NK-92 treated with Interleukin-12 subunit alpha and Interleukin-12 subunit beta, amount 100 ng/mL, for 24 hours (cell line): ENCODE measurements around the gene EFNA5.

Experiments used
- DNase-seq: peaks from one replicate; lab custom pipeline; 2025; lab: John Stamatoyannopoulos, UW

EFNA5 gene

DNA sequence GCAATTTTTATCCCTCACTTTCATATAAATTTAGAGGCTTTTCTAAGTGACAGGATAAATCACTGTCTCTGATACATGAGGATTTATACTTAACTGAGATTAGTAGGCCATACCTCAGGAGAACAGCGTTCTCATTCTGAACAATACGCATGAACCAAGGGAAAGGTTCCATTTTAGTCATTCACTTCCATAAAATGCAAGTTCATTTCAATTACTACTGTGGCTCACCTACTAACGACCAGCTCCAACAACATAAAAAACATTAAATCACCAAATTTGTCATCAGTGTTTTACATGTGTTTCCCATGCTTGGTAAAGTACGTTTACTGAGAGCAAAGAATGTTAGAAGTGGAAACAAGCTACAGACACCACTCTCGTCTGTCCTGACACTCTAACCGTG, 67.4 kb downstream of the EFNA5 start:
- no peak for DNase-seq

DNA sequence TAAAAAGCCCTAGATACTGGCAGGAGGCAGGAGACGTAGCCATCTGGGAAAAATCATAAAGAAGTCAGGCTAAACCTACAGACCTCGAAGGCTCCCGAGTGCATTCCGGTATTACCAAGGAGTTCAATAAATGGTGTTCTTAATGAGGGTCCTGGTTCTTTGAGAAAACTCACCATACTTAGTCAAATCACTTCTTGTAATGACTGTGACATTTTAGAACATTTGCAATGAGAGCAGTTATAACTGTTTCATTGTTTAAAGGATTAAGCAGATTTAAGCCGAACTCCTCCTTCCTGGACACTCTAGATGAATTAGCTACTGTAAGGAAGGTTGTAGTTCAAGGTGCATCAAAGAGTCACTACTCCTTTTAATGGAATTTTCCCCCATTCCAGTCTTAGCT, 67.8 kb downstream of the EFNA5 start:
- no peak for DNase-seq

DNA sequence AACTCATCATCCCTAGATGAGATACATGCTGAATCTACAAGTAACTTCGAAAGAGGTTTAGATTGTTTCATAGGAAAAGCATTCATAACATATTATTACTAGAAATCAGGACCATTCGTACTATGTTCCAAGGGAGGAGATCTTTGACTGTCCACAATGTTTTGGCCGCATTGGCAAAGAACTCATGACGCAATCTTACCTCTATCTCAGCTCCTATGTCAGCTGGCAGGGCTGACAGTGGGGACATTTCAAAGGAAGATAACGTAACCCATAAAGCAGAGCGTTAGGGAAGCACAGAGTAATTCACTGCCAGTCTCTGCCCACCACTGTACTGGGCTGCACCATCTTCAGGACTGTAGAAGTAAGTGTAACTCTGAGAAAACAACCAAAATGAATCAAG, 69.7 kb downstream of the EFNA5 start:
- DNase-seq = no peak

DNA sequence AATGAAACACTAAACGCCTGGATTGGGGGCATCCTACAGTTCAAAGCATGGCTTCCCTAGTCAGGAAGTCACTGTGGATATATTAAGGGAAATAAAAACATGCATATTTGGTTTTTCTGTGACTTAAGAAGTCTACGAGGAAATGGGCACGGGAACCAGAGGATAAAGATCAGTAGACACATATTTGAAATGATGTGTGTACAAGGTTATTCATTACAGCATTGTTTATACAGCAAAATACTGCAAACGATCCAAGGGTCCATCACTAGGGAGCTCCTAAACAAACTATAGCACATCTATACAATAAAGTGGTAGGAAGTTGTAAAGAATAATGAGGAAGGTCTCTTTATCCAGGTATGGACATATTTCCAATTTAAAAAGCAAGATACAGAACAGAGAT, 71.8 kb downstream of the EFNA5 start:
- DNase-seq = no peak

DNA sequence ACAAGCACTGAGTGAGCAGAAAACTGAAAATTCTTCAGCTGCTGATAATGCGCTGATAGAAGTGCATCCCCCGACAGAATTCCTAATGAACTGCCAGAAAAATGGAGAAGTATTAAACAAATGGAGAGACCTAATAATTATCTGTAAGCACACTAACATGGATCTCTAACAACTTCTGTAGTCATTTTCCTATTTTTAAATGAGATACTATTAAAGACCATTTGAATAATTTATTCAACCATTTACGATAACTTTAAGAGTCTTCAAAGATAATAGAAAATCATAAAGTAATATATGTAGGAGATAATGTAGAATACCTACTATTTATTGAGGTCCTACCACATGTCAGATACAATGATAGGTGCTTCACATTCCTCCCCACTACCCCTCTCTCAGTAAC, 72.9 kb downstream of the EFNA5 start:
- no peak for DNase-seq

DNA sequence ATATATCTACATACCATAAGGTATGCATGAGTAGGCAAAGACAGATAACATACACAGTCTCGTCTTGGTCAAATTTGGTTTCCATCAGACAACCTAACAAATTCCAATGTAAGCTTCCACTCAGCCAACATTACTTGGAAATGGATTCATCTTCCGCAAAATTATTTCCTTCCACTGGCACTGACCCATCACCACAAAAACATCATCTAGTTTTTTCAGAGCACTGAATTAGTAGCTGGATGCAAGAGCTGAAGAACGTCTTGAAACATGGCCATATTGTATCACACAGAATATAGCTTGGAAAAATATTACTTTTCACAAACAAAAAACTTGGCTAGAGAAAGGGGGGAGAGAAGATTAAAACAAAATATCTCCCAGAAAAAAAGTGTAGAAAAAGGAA, 73.5 kb downstream of the EFNA5 start:
- DNase-seq = no peak

DNA sequence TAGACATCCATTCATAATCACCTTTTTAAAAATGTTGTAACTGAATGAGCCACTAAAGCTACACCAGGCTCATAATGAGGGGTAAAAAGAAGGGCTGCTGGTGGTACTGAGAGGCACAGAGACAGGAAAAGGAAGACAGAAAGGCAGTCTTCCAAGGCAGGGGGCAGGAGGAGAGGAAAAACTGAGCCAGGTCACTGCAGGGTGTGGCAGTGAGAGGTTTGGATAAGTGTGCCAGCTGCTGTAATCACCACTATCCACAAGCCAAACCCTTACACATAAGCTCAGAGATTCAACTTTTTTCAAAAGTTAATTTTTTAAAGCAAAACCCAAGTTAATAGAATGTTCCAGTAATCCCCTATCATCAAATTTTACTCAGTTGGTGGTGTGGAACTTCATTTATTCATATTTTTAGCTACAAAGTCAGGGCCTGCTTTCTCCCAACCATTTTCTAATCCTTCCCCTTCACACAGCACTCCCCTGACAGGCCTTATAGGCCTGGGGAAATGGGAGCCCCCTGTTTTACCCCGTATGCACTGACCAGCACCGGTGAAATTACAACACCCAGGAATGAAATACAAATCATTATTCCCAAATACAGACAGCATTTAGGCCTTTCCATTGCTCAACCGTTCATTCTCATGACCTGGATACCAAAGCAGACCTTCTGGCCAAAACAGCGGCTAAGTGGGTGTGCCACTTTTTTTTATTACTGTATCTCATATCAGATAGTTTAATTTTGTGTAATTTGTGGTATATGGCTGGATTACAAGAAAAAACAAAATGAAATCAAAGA, 76.3 kb downstream of the EFNA5 start:
- no peak for DNase-seq

DNA sequence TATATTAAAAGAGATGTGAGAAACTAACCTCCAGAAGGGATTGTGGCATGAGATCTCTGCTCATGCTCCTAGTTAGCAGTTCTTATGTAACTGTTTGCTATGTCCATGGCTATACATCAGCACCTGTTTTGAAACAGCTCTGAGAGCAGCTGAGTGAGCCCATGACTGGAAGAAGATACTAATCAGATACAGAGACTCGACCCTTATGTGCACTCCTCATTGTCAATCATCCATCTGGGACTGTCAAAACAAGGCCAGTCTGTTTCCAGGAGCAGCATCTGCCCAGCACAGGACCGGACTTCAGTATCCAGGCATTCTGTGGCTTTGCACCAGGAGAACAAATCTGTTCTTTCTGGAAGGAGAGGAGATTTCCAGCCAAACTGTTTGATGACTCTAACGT, 77.7 kb downstream of the EFNA5 start:
- DNase-seq = no peak

DNA sequence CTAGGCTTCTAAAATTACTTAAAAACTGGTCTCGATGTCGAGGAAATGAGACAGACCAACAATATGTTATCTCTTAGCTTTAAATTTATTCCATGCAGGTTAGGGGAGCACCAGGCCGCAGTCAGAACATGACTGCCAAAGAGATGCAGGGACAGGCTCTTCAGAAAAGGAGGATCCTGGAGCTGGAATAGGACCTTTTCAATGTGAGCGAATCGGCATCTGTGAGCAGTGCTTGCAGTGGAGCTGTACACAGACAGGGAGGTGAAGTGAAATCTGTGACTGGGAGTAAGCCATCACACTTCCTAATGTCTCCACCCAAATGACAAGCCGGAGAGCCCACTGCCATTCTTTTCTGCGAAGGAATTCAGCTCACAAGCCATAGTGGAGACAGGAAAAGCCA, 78.2 kb downstream of the EFNA5 start:
- DNase-seq = no peak

DNA sequence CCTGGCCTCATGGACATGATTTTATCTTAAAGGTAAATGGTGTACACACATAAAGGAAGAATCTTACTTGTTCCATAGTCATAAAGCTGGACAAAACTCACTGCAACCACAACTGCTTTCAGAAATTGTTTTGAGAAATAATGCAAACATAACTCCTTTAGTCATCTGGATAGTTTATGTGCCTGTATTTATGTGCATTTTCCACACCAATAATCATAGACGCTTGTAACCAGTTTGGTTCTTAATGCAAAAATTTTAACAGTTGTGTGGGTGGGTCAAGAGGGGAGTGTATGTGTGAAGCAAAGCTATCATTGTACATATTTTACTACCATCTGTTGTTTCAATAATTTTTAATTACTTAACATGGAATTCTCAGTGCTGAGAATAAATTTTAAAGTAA, 80.1 kb downstream of the EFNA5 start:
- DNase-seq = no peak

DNA sequence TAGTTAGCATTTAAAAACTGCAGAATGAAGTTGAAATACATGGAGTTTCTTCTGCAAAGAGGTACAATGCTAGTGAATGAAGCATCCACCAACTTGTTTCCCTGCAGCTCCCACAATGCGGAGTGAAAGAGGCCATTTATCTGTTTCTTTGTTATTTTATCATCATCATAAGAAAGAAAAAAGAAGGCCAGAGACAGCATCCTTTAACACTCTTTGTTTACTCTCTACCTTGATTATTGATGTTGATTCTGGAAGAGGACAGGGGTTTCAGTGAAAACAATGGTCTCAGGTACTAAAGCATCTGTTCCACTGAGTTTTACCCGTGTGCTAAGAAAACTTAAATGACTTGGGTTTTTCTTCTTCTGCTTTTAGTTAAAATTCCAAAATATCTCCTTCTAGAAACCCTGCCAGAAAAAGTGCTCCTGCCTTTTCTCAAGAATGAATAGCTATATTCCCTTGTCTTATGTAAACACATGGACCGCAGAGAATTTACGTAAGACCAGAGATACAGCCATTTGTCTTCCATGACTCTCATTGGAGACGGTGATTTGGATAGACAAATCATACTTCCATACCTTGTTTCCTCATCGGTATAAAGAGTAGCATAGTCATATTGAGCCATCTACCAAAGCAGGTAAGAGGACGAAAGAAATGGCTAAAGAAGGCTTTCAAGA, 81.1 kb downstream of the EFNA5 start:
- DNase-seq = no peak

DNA sequence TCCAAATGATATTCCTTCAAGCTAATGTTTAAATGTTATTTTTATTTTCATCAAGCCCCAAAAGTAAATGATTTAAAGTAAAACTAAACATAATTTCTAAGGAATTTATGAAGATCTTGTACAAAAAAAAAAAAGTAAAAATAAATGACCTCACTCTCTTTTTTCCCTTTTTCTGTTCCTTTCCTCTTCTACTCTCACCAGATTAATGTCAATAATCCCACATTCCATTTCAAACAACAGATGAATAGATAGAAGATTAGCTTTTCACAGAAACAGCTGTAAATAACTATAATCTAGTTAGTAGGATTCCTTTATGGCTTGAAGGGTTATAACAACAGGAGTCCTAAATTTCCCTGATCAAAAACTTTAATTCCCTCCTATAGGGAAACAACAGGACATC, 88.1 kb downstream of the EFNA5 start:
- DNase-seq = no peak

DNA sequence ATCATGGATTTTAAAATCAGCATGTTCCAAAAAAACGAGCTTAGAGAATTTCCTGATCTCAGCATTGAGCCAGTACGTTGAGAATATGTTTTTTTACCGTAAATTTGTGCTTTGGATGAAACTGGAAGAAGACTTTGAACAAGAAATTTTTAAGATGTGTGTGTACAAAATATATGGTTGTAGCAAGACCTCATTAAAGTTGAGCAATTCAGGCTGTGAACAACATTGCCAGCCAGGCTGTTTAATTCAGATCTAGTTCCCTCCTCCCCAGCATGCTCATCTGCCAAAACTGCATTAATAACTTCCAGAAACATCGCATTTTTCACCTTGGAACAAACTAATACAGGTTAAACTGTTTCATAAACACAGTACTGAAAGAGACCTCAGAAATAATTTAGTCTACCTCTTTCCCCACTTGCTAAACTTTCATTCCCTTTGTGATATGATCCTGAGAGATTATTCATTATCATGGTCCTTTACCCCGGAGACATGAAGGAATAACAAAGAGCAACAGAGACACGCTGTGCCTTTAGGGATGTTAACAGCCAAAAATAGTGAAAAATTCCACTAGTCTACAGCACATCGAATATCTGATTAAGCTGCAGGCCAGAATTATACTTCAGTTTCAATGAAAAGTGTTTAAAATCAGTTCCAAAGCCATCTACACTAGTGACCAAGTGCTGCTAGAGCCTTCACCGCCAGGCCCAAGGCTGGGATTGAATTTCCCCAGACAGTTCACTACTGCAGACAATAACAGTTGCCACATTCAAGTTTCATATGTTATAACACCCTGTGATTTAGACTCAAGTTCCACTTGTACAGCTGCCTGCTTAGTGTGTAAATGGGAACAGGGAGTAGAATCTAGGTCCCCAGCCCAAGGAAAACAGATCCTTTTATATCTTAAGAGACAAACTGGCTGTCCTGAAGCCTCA, 89.6 kb downstream of the EFNA5 start:
- no peak for DNase-seq

DNA sequence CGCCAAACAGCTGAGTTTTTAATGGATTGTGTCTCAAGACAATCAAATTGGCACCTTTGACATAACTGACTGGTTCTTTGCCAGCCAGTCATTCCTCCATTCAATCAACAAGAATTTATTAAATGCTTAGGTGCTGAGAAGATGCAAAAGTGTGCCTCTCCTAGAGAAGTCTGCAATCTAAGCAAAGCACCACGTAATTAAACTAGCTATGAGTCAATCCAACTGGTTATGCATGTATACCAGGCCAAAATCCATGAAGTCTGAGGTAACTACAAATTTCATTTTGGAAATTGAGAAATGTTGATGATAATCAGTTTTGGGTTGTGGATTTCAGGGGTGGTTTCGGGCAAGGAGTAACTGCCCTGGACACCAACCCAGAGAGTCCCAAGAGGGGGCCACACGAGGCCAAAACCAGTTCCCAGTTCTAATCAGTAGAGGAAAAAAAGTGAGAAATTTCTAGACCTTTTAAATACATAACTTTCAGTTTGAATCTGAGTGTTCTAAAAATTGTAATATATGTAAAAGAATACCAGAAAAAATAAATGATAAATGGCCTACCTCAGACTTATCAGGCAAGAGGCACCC, 92.6 kb downstream of the EFNA5 start:
- no peak for DNase-seq

DNA sequence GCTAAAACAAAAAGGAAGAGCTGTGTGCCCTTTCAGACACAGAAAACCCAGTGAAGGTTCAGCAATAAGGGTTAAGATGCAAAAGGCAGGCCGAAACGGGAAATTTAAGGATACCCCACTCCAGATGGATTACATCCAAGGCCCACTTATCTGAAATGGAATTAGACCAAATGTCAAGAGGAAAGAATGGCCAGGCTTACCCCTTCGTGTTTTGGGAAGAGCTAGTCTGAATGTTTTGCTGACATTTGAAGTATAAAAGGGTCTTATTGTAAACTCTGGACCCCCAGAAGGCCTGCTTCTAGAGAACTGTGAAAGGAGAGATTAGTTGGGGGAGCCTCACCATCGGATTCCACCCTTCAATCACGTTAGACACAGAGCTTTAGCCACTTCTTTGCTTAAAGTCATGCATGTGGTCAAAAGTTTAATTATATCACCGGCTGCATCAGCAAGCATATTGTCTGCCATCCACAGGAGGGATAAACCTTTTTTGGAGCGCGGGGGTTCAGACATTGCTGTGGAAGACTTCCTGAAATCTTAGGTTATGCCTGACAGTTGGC, 93.3 kb downstream of the EFNA5 start:
- no peak for DNase-seq

DNA sequence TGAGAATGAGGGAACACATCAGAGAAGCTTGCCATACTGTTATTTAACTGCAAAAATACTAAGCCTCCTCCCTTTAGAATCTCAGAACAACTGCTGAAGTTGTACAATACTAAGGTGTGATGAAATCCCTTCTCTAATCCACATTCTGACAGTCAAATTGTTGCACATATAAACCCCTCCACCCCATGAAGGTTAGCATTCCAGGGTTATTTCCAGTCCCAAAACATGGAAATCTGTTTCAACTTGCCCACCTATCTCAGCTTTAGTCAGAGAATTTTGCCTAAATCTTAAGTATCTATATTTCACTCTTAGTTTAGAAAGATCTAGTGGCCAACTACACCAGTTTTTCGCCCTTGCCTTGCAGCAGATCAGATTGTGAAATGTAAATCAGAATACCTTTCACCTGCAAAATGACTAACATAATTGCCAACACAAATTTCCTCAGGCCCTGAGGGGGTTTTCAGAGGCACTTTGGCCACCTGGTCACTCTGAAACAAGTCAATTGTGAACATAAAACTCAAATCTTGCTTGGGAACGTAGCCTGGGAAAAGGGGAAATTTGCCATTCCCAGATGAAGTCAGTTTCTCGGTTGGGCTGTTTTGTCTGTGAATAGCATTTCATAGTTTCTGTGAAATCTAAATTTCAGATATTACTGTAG, 93.9 kb downstream of the EFNA5 start:
- no peak for DNase-seq

DNA sequence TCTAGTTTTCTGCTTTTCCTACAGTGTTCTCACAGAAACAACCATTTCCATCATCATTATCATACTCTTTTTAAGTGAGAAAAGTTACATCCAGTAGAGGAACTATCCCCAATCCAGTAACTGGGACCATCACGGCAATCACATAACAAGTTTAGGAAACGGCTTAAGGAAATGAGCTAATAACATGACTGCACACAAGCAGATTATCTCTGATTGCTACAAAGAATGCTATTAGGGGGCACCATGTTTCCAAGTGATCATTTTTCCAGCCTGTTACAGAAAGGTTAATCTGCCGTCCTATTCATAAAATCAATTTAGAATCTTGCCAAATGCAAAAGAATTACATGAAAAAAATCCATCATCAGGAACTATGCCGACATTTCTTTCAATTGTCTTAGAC, 94.6 kb downstream of the EFNA5 start:
- no peak for DNase-seq

DNA sequence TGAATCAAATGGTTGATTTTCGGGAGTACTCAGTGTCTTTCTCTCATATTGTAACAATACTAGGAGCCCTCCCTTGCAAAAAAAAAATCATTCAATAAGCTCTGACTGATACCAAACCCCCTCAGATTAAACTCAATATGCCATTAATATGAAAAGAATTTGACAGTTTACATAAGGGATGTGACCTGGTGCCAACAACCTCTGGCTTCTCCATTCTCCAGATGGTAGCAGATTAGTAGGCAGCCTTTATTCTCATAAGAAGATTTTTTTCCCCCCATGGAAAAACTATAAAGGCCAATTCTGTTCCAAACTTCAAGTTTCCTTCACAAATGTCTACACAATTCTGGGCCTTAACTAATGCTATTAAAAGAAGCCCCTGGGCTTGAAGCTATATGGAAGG, 96.5 kb downstream of the EFNA5 start:
- no peak for DNase-seq

DNA sequence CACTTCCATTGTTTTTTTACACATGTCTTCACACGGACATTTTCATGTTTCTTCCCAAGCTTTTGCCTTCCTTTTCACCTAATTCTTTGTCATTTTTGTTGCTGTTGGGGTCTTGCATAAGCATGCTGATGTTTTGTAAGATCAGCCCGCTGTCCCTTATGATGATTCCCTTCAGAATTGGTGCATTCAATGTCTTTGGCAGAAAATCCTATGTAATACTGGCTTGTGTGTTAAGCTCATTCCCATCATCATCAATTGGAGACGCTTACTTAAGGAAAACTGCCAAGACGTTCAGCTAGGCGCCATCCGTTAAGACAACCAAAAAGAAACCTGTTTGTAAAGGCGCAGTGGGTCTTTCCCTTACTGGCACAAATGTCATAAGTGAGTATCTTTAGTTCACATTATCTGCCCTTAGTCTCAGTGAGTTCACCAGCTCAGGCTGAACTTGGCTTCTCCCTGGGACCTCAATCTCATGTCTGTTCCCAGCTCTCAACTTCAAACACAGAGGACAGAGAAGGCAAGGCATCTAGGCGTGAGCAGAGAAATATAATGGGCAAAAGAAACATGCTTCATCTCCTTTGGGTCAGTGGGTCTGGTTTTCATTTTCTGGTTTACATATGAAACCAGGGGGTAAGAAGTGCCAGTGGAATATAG, 97.9 kb downstream of the EFNA5 start:
- DNase-seq = no peak

DNA sequence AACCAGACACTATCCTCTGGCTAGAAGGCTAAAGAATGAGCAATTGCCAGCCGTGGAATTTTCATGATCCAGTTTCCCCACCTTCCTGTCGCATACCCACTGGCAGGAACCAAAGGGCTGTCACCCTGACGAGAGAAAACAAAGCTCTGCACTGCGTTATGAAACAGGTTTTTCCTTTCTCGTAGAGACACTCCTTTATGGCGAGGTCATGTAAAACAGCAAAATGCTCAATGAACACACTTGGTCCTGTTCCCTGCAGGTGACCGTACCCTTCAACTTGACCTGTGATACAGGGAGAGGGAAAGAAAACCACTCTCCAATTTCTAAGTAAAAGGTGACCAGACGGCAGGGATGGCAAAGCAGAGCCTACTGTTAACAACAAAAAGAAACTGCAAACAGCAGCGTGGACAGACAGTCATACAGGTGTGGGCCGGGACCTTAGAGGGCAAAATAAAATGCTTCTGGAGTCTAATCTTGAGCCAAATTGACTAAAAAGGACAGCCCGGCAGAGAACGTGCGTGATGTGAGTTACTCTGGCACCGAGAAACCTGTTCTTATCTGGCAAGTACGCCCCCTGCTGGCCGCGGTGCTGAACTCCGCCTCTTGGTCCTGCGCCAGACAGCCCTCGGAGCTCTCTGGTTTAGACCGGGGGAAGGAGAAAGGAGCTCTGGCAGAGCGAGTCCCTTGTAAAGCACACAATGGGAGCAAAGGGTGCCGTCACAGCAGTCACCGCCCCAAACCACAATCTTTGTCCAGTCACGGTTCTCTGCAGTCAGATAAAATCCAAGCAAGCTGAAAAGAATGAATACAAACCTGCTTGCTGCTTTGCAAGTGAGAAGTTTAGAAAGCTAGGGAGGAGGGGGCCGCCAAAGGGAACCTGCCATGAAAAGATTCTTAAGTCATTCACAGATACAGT, 98.9 kb downstream of the EFNA5 start:
- DNase-seq = peak; percentile 79
